ENCODE data around the gene SPESP1. TPM values are rescaled to one million over a fixed set of nuclear protein-coding genes. Genes with fewer than 3 reads are reported as not detected.

The SPESP1 gene
- polyA plus RNA-seq, 2 of the 4 experiments (the other 2 are of a cell fraction): not detected

GRCh38 chr15:68981941-68982340 is 51.6 kb downstream of the SPESP1 start:
- TF ChIP-seq MAFK (IDR thresholded peaks at IDR 0.05; ENCODE audit: partially characterized antibody) (peak; percentile 39), NFE2L2 (conservative IDR thresholded peaks at IDR 0.05; ENCODE audit: low read length) (peak; percentile 56), EHMT2 (IDR thresholded peaks at IDR 0.05; ENCODE audit: low read depth) (no peak)
- WGBS (ENCODE audit: missing lambda C conversion rate): 69% methylated on average over 4 of the region's 4 CpGs
- Histone ChIP-seq H3K4me1 (no peaks in the 10 kb centered on the region), H3K27ac (no peak overlapping the region), H3K4me3 (no peak overlapping the region), H3K9me3 (no peaks in the 10 kb centered on the region), H3K4me2 (no peak overlapping the region)
- DNase-seq (ENCODE audit: low read depth in 1 of 2, low spot score in 1 of 2) (no peak), ATAC-seq (no peak), FAIRE-seq (no peak)
- ChIA-PET CTCF (interaction anchor here (0.7 to 1.5 kb wide), 2 partner anchors 13 to 50 kb away, joined by 3 to 9 read pairs; no protein-coding TSS in a partner anchor), POLR2A (no interaction called here)

- Histone ChIP-seq H3K4me1 (no peaks in the 10 kb centered on the region), H3K4me2 (no peak overlapping the region), H3K4me3 (no peak overlapping the region), H3K9me3 (no peaks in the 10 kb centered on the region), H3K27ac (no peak overlapping the region)
- CTCF ChIA-PET: interaction anchor here (0.5 to 1.5 kb wide), 2 partner anchors 48 to 1293 kb away, joined by 3 read pairs; no protein-coding TSS in a partner anchor
- POLR2A ChIA-PET: no interaction called here
- ATAC-seq (no peak), DNase-seq (ENCODE audit: low read depth in 1 of 2, low spot score in 1 of 2) (no peak), FAIRE-seq (no peak)
- no peak for TF ChIP-seq HOXB13 (CRISPR knock-in tag; IDR thresholded peaks at IDR 0.05; ENCODE audit: low read depth)
- 67% methylated on average over 6 of the region's 6 CpGs for WGBS (ENCODE audit: missing lambda C conversion rate)
Measured at GRCh38 chr15:68982976-68983563, 52.7 kb downstream of the SPESP1 start.

- WGBS (ENCODE audit: missing lambda C conversion rate): 34% methylated on average over 4 of the region's 4 CpGs
- no peak overlapping the region for H3K4me3 ChIP-seq
- H3K27ac ChIP-seq: no peak overlapping the region
- ATAC-seq (no peak; a peak in 1 of 6 replicates), FAIRE-seq (no peak), DNase-seq (ENCODE audit: low read depth in 1 of 2, low spot score in 1 of 2) (no peak)
- POLR2A ChIA-PET: no interaction called here
- H3K4me2 ChIP-seq: no peak overlapping the region
- CTCF ChIA-PET: interaction anchor here (0.6 to 1.5 kb wide), 3 partner anchors 48 to 59 kb away, joined by 3 to 4 read pairs (median 3); no protein-coding TSS in a partner anchor
- H3K9me3 ChIP-seq: no peaks in the 10 kb centered on the region
- TF ChIP-seq POLR2AphosphoS2 (conservative IDR thresholded peaks at IDR 0.05; ENCODE audit: low read length) (no peak), NPAS2 (CRISPR knock-in tag; IDR thresholded peaks at IDR 0.05; ENCODE audit: borderline replicate concordance) (no peak), HES2 (IDR thresholded peaks at IDR 0.05) (no peak), E2F6 (IDR thresholded peaks at IDR 0.05; ENCODE audit: borderline replicate concordance, low read depth) (no peak), HEYL (CRISPR knock-in tag; IDR thresholded peaks at IDR 0.05) (no peak), PHF8 (IDR thresholded peaks at IDR 0.05; ENCODE audit: borderline replicate concordance, low read depth) (no peak)
- H3K4me1 ChIP-seq: no peaks in the 10 kb centered on the region
Measured at GRCh38 chr15:68983961-68984481, 53.7 kb downstream of the SPESP1 start.

- Histone ChIP-seq H3K27ac (no peak overlapping the region), H3K4me3 (no peak overlapping the region), H3K4me2 (no peak overlapping the region), H3K4me1 (no peaks in the 10 kb centered on the region), H3K9me3 (no peaks in the 10 kb centered on the region)
- CTCF ChIA-PET: interaction anchor here (0.6 to 1.2 kb wide), 2 partner anchors 51 to 59 kb away, joined by 3 to 4 read pairs; no protein-coding TSS in a partner anchor
- POLR2A ChIA-PET: no interaction called here
- no peak for ATAC-seq
- WGBS (ENCODE audit: missing lambda C conversion rate): 75% methylated on average over 3 of the region's 3 CpGs
- no peak for DNase-seq (ENCODE audit: low read depth in 1 of 2, low spot score in 1 of 2)
- no peak for FAIRE-seq
- TF ChIP-seq REST (IDR thresholded peaks at IDR 0.05): no peak
- no peak for TF ChIP-seq E2F6 (IDR thresholded peaks at IDR 0.05; ENCODE audit: borderline replicate concordance, low read depth)
Measured at GRCh38 chr15:68984586-68984985, 54.3 kb downstream of the SPESP1 start.

Data from A549 (cell line).